H7 (cell line): ENCODE results near the gene APOC4. TPM values are rescaled to one million over a fixed set of nuclear protein-coding genes. Genes with fewer than 3 reads are reported as not detected.
A peak's percentile ranks its signal among the peaks of the same experiment; 100 is the strongest.
"Not testable (repeated sequence)": the region's sequence is repeated elsewhere in the genome, so short reads cannot be mapped to it uniquely, and the experiment has no call there.

Experiments used
- DNase-seq: peaks from one replicate; pipeline ENCODE4 v3.0.0; 2012
- H3K27me3 ChIP-seq: 2 replicates; pipeline ENCODE4 v1.6.0; 2011; ENCODE audit warnings: mild to moderate bottlenecking, low read length; ENCODE audit not compliant: control insufficient read depth, insufficient read depth
- H3K36me3 ChIP-seq: replicated peaks from 2 replicates; pipeline ENCODE4 v1.5.1; 2011; ENCODE audit warnings: low read length; ENCODE audit not compliant: control insufficient read depth, insufficient read depth
- H3K4me3 ChIP-seq: 2 replicates; pipeline ENCODE4 v1.5.1; 2011; ENCODE audit warnings: low read depth, mild to moderate bottlenecking, control low read depth, low read length, moderate library complexity; ENCODE audit not compliant: insufficient read depth
- total RNA-seq: library from RNA; depleted of rRNA; stranded (reverse); fragments of >200 nt; shearing (Covaris generic); gene quantifications from 2 replicates; pipeline ENCODE4 v1.2.3, GENCODE V29; 2014

APOC4 gene
- total RNA-seq, 1 experiment from 2014 or later, result not detected

DNA sequence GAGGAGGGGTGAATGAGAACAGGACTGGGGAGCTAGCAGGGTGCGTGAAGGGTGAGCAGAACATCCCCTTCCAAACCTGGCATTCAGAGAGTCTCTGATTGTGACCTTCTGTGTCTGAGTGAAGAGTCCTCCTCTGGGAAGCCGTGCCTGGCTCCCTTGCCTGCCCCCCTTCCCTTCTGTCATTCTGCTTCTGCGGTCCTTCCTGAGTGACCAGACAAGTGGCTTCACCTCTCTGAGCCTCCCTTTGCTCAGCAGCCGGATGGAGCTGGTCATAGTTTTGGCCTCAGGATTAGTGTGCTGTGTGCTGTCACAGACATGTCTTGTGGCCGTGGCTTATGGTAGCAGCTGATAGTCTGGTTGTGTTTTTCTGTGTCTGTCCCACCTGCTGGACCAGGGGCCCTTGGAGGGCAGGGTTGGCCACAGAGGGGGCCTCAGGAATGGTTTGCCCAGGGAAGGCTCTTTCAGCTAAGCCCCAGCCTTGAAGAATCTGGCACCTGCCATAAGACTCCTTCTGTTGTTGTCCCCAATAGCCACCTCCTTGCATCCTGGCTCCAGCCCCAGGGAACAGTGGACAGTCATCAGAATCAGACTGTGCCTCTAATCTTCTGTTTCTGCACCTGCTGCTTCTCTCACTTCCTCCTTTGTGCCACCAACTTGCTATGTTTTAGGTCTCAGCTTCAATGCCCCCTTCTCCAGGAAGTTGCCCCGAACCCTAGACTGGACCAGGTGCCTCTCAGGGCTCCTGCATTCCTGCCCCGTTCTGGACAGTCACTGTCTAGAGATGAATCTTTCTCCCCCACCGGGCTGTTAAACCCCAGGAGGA lies 19.1 kb downstream of the APOC4 start:
- Histone ChIP-seq H3K4me3 (no peak overlapping the region), H3K36me3 (peaks cover 7% of the 10 kb centered on the region), H3K27me3 (no peaks in the 10 kb centered on the region)
- no peak for DNase-seq

- Histone ChIP-seq H3K27me3 (no peaks in the 10 kb centered on the region), H3K36me3 (peaks cover 7% of the 10 kb centered on the region), H3K4me3 (no peak overlapping the region)
- no peak for DNase-seq
These were observed 19.8 kb downstream of the APOC4 start for GRCh38 chr19:44961821-44962220.

DNA sequence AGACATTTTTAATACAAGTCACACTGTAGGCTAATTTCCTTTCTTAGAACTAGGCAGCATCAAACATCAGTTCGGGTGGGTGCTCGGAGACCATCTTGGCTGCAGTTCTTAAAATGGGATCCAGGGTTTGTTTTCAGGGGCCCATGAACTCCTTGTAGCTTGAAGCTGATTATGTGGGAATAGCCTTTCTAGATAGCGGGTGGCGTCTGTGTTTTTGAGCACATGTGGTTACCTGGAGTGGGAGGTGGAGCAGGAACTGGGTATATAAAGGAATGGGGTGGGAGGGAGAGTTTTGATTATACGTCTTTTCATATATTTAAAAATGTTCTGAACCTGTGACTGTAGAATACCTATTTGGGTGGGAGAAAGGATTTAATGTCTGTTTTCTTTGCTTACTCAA lies 26.1 kb downstream of the APOC4 start:
- no peaks in the 10 kb centered on the region for H3K27me3 ChIP-seq
- H3K4me3 ChIP-seq, result no peak overlapping the region
- H3K36me3 ChIP-seq, result peaks cover 2% of the 10 kb centered on the region
- DNase-seq, result no peak

DNA sequence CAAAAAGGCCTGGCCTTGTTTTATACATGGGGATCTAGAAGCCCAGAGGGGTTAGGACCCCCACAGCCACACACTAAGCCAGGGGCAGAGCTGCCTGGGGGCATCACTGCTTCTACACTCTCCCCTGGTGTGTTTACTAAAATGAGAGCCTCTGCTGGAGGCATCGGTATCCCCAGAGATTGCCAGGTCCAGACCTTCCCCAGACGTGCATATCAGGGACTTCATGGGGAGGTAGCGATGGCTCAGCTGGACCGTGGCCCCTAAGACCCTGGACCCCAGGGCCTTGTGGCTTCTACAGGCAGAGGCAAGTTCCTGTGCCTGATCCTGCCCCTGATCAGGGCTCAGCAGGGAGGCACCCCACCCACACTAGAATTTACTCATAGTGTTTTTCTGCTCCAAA lies 26.6 kb downstream of the APOC4 start:
- Histone ChIP-seq H3K4me3 (no peak overlapping the region), H3K36me3 (peaks cover 3% of the 10 kb centered on the region), H3K27me3 (no peaks in the 10 kb centered on the region)
- no peak for DNase-seq

GRCh38 chr19:44969437-44969836 lies 27.4 kb downstream of the APOC4 start:
- DNase-seq, result no peak
- Histone ChIP-seq H3K27me3 (no peaks in the 10 kb centered on the region), H3K4me3 (no peak overlapping the region), H3K36me3 (peaks cover 6% of the 10 kb centered on the region)

GRCh38 chr19:44971451-44971850 lies 29.4 kb downstream of the APOC4 start:
- H3K27me3 ChIP-seq, H3K4me3 ChIP-seq, DNase-seq: not testable (repeated sequence)
- peaks cover 16% of the 10 kb centered on the region for H3K36me3 ChIP-seq

- peaks cover 29% of the 10 kb centered on the region for H3K36me3 ChIP-seq
- H3K27me3 ChIP-seq, result no peaks in the 10 kb centered on the region
- H3K4me3 ChIP-seq, result no peak overlapping the region
- no peak for DNase-seq
These were observed 30.8 kb downstream of the APOC4 start for GRCh38 chr19:44972802-44973201.

DNA sequence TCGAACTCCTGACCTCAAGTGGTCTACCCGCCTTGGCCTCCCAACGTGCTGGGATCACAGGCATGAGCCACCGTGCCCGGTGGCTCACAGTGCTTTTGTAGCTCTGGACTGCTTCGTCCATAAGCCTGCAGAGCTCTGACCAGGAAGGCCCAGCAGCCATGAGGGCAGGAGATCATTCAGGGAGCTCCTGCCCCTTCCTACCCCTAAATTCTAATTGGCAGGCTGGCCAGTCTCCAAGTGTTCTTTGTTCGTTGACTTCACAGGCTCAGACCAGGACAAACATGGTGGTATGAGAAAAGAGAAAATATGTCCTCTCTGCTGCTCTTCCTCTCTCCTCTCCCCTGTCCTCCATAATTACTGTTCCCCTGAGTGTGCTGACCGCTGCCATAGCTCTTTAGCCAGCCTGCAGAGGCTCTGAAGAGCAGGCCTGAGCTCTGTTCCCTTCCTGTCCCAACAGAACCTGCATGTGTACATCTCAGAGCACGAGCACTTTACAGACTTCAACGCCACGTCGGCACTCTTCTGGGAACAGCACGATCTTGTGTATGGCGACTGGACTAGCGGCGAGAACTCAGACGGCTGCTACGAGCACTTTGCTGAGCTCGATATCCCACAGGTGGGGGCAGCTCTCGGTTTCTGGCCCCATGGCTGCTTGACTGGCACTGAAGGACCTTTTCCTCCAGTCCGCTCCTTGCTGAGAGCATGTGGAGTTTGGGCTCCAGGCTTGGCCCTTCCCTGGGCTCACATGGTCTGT lies 32.1 kb downstream of the APOC4 start:
- no peaks in the 10 kb centered on the region for H3K27me3 ChIP-seq
- H3K4me3 ChIP-seq, result no peak overlapping the region
- no peak for DNase-seq
- H3K36me3 ChIP-seq, result peaks cover 32% of the 10 kb centered on the region

GRCh38 chr19:44974857-44975256 lies 32.8 kb downstream of the APOC4 start:
- DNase-seq, result no peak
- Histone ChIP-seq H3K4me3 (no peak overlapping the region), H3K36me3 (peaks cover 32% of the 10 kb centered on the region), H3K27me3 (no peaks in the 10 kb centered on the region)

DNA sequence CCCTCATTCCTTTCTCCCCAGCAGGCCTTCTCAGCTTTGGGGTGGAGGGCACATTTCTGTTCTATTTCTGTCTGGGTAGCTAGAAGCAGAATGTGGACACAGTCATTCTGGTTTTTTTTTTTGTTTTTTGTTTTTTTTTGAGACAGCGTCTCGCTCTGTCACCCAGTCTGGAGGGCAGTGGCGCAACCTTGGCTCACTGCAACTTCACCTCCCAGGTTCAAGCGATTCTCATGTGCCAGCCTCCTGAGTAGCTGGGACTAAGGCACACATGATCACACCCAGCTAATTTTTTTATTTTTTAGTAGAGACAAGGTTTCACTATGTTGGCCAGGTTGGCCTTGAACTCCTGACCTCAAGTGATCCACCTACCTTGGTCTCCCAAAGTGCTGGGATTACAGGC lies 33.4 kb downstream of the APOC4 start:
- H3K36me3 ChIP-seq, result peaks cover 32% of the 10 kb centered on the region
- H3K27me3 ChIP-seq, result no peaks in the 10 kb centered on the region
- no peak overlapping the region for H3K4me3 ChIP-seq
- no peak for DNase-seq

GRCh38 chr19:44984005-44984404 lies 42.0 kb downstream of the APOC4 start:
- Histone ChIP-seq H3K4me3 (no peak overlapping the region), H3K27me3 (no peaks in the 10 kb centered on the region), H3K36me3 (peaks cover 9% of the 10 kb centered on the region)
- DNase-seq, result no peak

DNA sequence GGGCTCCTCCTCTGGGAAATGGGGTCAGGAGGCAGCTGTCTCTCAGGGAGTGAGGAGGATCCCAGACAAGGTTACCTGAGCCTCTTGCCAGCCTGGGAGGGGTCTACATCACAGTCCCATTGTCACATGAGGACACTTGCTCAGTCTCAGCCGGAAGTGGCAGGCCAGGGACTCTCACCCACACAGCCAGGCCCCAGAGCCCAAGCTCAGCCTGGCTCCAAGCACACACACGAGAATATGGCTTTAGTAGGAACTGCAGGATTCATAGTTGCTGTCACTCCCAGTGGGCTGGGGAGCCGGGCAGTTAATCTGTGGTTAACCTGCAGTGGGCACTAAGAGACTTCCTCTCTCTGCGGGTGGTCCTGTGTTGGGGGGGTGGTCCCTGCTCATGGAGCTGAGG lies 43.4 kb downstream of the APOC4 start:
- Histone ChIP-seq H3K27me3 (no peaks in the 10 kb centered on the region), H3K36me3 (peaks cover 11% of the 10 kb centered on the region), H3K4me3 (no peak overlapping the region)
- no peak for DNase-seq

- Histone ChIP-seq H3K36me3 (peaks cover 12% of the 10 kb centered on the region), H3K27me3 (no peaks in the 10 kb centered on the region), H3K4me3 (no peak overlapping the region)
- no peak for DNase-seq
These were observed 44.4 kb downstream of the APOC4 start for GRCh38 chr19:44986389-44986788.

- DNase-seq, result peak; percentile 44
These were observed 45.2 kb downstream of the APOC4 start for GRCh38 chr19:44987148-44987675.

DNA sequence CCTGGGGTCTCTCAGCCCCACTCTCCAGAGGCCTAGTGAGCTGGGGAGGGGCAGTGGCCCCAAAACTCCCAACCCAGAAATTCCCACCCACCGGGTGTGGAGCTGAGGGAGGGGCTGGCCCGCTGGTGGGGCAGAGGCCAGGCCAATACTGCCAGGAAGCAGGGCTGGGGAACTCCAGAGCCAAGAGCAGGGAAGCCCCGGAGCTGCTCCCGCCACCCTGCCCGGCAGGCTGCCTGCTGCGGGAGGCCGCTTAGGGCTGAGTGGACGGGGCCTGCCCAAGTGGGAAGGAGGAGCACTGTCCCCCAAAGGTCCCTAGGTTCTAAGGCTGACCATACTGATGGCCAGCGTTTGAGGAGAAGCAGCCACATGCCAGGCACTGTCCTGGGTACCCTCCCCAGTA lies 46.2 kb downstream of the APOC4 start:
- no peaks in the 10 kb centered on the region for H3K27me3 ChIP-seq
- peaks cover 16% of the 10 kb centered on the region for H3K36me3 ChIP-seq
- DNase-seq, result peak; percentile 47
- H3K4me3 ChIP-seq, result no peak overlapping the region

More at GRCh38 chr19:44987148-44987675, 45.2 kb downstream of the APOC4 start:
- Histone ChIP-seq H3K27me3 (no peaks in the 10 kb centered on the region), H3K4me3 (no peak overlapping the region), H3K36me3 (peaks cover 16% of the 10 kb centered on the region)
